ENCODE results near the gene IFFO2. TPM values are rescaled to one million over a fixed set of nuclear protein-coding genes. Genes with fewer than 3 reads are reported as not detected.
A peak's percentile ranks its signal among the peaks of the same experiment; 100 is the strongest.

IFFO2 gene
- total RNA-seq, 1 donor from 2014 or later: 24.4 TPM

DNA sequence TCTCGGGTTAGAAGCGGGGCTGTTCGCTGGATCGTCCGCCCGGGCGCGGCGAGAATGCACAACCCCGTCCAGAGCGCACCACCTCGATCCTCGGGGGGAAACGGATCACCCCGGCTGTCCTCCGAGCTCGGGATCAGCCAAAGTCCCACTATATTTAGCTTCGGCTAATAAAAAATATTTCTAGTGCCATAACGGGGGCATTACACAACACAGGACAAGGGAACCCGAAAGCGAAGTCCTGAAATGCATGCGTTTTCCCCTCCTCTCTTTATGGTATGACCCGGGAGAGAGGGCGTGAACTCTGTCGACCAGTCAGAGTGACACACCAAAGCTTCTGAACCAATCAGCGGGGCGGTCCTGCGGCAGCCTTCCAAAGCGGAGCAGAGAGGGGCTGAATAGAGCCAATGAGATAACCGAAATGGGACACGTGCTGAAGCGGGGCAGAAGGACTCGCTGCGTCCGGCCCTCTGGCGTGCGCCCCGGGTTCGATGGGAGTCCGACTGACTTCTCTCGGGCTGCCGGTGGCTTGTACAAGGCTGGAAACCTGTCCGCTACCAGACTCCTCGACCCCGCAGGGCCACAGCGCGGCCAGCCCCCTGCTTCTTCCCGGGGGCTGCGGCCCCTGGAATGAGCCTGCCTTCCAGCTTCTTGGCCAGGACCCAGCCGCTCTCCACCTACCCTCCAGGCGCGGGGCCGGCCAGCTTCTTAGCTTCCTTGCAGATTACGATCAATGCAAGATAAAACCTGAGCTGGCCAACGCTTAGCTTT lies 53.8 kb downstream of the IFFO2 start, which contains the start of gene ALDH4A1:
TSS of gene ALDH4A1 (minus strand) at position 33 of the 768 bp plus-strand sequence. CDS start at position 1, 32 bp downstream.
- Mint-ChIP-seq H3K27ac (peak within 1 kb of the TSS; percentile 100), H3K4me1 (ENCODE audit: low read depth) (peaks cover 18% of the 10 kb centered on the region), H3K4me3 (ENCODE audit: low read depth) (peak within 1 kb of the TSS; percentile 94), H3K36me3 (ENCODE audit: insufficient read depth) (peaks cover 2% of the 10 kb centered on the region), H3K27me3 (no peaks in the 10 kb centered on the region), H3K9me3 (ENCODE audit: low read depth) (no peaks in the 10 kb centered on the region)
- DNase-seq (ENCODE audit: low spot score, unreplicated experiment): peak; percentile 88
- TF ChIP-seq, protein P1, sequence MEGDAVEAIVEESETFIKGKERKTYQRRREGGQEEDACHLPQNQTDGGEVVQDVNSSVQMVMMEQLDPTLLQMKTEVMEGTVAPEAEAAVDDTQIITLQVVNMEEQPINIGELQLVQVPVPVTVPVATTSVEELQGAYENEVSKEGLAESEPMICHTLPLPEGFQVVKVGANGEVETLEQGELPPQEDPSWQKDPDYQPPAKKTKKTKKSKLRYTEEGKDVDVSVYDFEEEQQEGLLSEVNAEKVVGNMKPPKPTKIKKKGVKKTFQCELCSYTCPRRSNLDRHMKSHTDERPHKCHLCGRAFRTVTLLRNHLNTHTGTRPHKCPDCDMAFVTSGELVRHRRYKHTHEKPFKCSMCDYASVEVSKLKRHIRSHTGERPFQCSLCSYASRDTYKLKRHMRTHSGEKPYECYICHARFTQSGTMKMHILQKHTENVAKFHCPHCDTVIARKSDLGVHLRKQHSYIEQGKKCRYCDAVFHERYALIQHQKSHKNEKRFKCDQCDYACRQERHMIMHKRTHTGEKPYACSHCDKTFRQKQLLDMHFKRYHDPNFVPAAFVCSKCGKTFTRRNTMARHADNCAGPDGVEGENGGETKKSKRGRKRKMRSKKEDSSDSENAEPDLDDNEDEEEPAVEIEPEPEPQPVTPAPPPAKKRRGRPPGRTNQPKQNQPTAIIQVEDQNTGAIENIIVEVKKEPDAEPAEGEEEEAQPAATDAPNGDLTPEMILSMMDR (IDR thresholded peaks at IDR 0.05; ENCODE audit: unreplicated experiment): no peak

DNA sequence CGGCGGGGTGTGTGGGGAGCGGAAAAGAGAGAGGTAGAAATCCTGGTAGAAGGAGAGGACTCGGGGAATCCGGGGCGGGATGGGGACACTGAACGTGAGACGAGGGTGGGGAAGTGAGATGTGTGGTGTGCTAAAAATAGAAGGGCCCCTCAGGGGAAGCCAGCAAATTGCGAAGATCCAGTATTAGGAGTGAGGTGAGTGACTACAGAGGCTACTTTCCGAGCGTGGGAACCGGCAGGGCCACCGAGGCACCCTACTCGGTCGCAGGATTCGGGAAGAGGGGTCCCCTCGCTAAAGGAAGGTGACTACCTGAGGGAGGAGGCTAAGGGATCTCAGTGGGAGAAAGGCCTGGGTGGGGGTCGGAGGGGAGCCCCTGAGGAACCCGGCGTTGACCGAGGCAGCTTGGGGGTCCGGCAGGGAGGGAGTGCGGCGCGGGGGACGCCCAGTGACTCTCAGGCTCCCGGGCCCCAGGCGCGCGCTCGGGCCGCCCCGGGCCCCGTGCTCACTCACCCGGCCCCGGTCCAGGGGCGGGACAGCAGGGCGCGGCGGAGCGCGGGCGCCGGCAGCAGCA lies 54.4 kb downstream of the IFFO2 start:
- H3K4me3 Mint-ChIP-seq (ENCODE audit: low read depth): peak overlapping the region; percentile 94

DNA sequence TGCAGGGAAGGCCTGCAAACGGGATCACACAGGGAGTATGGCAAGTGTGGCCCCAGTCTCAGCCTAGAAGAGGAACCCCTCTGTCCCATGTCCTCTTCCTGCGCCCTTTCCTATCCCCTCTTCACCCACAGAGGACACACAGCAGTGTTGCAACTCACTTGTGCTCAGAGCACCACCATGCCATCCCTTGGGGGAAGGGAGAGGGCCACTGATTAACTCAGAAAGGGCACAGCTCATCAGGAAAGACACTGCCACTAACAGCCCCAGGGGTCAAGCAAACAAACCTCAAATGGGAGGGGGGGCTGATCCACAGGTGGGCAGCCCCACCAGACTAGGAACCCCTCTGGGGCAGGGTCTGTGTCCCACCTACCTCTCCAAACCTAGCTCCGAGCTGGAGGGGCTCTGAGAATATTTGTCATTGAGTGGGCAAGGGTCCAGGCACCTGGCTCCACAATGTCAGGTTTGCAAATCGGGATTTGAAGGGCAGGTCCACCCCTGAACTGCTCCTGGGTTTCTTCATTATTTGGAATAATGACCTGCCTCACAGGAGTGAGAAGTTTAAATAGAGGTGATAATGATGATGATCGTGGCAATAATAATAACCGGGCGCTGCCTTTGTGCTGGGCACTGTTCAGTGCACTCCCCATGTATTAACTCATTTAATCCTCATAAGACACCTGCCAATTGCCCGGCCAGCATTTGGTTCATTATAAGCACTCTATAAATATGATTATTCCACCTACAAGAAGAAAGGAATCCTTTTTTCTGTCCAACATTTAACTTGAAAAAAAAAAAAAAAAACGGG lies 55.1 kb downstream of the IFFO2 start:
- peak overlapping the region; percentile 98 for H3K27ac Mint-ChIP-seq
- H3K27me3 Mint-ChIP-seq: no peaks in the 10 kb centered on the region
- H3K4me1 Mint-ChIP-seq (ENCODE audit: low read depth): peaks cover 18% of the 10 kb centered on the region
- TF ChIP-seq, protein P1 (IDR thresholded peaks at IDR 0.05; ENCODE audit: unreplicated experiment): no peak
- no peak for DNase-seq (ENCODE audit: low spot score, unreplicated experiment)
- H3K36me3 Mint-ChIP-seq (ENCODE audit: insufficient read depth): peaks cover 3% of the 10 kb centered on the region
- no peaks in the 10 kb centered on the region for H3K9me3 Mint-ChIP-seq (ENCODE audit: low read depth)
- peak overlapping the region; percentile 94 for H3K4me3 Mint-ChIP-seq (ENCODE audit: low read depth)

More for the DNA sequence above, 54.4 kb downstream of the IFFO2 start:
- TF ChIP-seq, protein P1 (IDR thresholded peaks at IDR 0.05; ENCODE audit: unreplicated experiment): no peak
- peak; percentile 16 for DNase-seq (ENCODE audit: low spot score, unreplicated experiment)
- Mint-ChIP-seq H3K4me1 (ENCODE audit: low read depth) (peaks cover 18% of the 10 kb centered on the region), H3K36me3 (ENCODE audit: insufficient read depth) (peaks cover 3% of the 10 kb centered on the region), H3K27me3 (no peaks in the 10 kb centered on the region), H3K27ac (peak overlapping the region; percentile 100), H3K9me3 (ENCODE audit: low read depth) (no peaks in the 10 kb centered on the region)

DNA sequence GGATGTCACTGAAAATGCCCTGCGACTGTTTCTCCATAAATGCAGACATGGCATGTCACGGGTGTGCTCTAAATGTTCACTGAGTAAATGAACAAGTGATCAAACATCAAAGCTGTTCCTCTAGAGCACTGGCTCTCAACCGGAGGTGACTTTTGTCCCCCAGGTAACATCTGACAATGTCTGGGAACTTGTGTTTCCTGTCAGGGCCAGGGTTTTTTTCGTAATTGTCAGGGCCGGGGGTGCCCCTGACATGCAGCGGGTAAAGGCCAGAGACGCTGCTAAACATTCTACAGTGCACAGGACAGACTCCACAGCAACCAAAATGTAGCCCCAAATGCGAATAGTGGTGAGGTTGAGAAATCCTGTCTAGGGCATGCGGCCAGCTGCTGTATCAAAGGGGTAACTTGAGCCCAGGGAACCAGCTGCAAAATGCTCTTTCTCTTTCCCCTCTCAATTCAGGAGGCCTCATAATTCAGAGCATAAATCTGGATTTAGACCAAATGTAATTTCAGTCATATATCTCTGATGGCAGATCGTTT lies 56.1 kb downstream of the IFFO2 start:
- H3K36me3 Mint-ChIP-seq (ENCODE audit: insufficient read depth): peaks cover 3% of the 10 kb centered on the region
- H3K27me3 Mint-ChIP-seq: no peaks in the 10 kb centered on the region
- TF ChIP-seq, protein P1 (IDR thresholded peaks at IDR 0.05; ENCODE audit: unreplicated experiment): no peak
- DNase-seq (ENCODE audit: low spot score, unreplicated experiment): no peak
- H3K27ac Mint-ChIP-seq: no peak overlapping the region
- H3K9me3 Mint-ChIP-seq (ENCODE audit: low read depth): no peaks in the 10 kb centered on the region
- H3K4me1 Mint-ChIP-seq (ENCODE audit: low read depth): peaks cover 18% of the 10 kb centered on the region
- peak overlapping the region; percentile 33 for H3K4me3 Mint-ChIP-seq (ENCODE audit: low read depth)
